ENCODE measurements around the gene YWHAB. TPM values are rescaled to one million over a fixed set of nuclear protein-coding genes. Genes with fewer than 3 reads are reported as not detected.

The YWHAB gene
- total RNA-seq, 1 experiment from 2014 or later: 267 TPM

- ATAC-seq (no peak), DNase-seq (ENCODE audit: low read depth, low spot score) (no peak)
- H3K9me3 ChIP-seq (ENCODE audit: control insufficient read depth, insufficient read depth, low read depth, low read length): no peaks in the 10 kb centered on the region
- no peaks in the 10 kb centered on the region for H3K27me3 ChIP-seq (ENCODE audit: control insufficient read depth, insufficient read depth, low read length)
- no TSS peak for BruUV-seq (replicated peaks)
- no peak overlapping the region for H3K4me3 ChIP-seq (ENCODE audit: low read depth in 2 of 2, low read length in 2 of 2)
- H3K4me1 ChIP-seq (ENCODE audit: control insufficient read depth, insufficient read depth, low read length): no peaks in the 10 kb centered on the region
- no peak overlapping the region for H3K27ac ChIP-seq (ENCODE audit: low read length)
- in situ Hi-C loops (cut with HindIII; ENCODE audit: low pct_unique_long_range_greater_than_20kb, low sequenced_read_pairs): no loop called here
- peaks cover 2% of the 10 kb centered on the region; the same call in 1 of the 2 replicates for H3K36me3 ChIP-seq (ENCODE audit: control insufficient read depth, insufficient read depth, low read length)
- CTCF ChIA-PET: no interaction called here
- POLR2A ChIA-PET: no interaction called here
- TF ChIP-seq TCF7L2 (IDR thresholded peaks at IDR 0.05; ENCODE audit: low read depth, low read length) (no peak), SIN3A (IDR thresholded peaks at IDR 0.05; ENCODE audit: borderline replicate concordance, insufficient read depth, low read depth, low read length) (no peak), POLR2AphosphoS5 (IDR thresholded peaks at IDR 0.05; ENCODE audit: low read depth, low read length) (no peak), CTCF (IDR thresholded peaks at IDR 0.05) (no peak), REST (IDR thresholded peaks at IDR 0.05; ENCODE audit: insufficient read depth in 1 of 2, low read depth in 2 of 2, low read length in 1 of 2) (no peak)
- intact Hi-C loops (cut with micrococcal nuclease; ENCODE audit: unreplicated experiment): no loop called here
Observed at GRCh38 chr20:44936510-44936909, 51.0 kb downstream of the YWHAB start.

GRCh38 chr20:44938637-44939036, 53.1 kb downstream of the YWHAB start:
- H3K9me3 ChIP-seq (ENCODE audit: control insufficient read depth, insufficient read depth, low read depth, low read length): no peaks in the 10 kb centered on the region
- TF ChIP-seq POLR2AphosphoS5 (IDR thresholded peaks at IDR 0.05; ENCODE audit: low read depth, low read length): no peak
- no peak for TF ChIP-seq TCF7L2 (IDR thresholded peaks at IDR 0.05; ENCODE audit: low read depth, low read length)
- H3K27ac ChIP-seq (ENCODE audit: low read length): no peak overlapping the region
- ChIA-PET POLR2A (no interaction called here), CTCF (no interaction called here)
- intact Hi-C loops (cut with micrococcal nuclease; ENCODE audit: unreplicated experiment) (no loop called here), in situ Hi-C loops (cut with HindIII; ENCODE audit: low pct_unique_long_range_greater_than_20kb, low sequenced_read_pairs) (no loop called here)
- no peak for DNase-seq (ENCODE audit: low read depth, low spot score)
- H3K4me3 ChIP-seq (ENCODE audit: low read depth in 2 of 2, low read length in 2 of 2): no peak overlapping the region
- H3K27me3 ChIP-seq (ENCODE audit: control insufficient read depth, insufficient read depth, low read length): no peaks in the 10 kb centered on the region
- no peaks in the 10 kb centered on the region for H3K4me1 ChIP-seq (ENCODE audit: control insufficient read depth, insufficient read depth, low read length)
- BruUV-seq (replicated peaks): no TSS peak
- ATAC-seq: no peak
- H3K36me3 ChIP-seq (ENCODE audit: control insufficient read depth, insufficient read depth, low read length): peaks cover 9% of the 10 kb centered on the region

GRCh38 chr20:44941120-44941691, 55.7 kb downstream of the YWHAB start:
- BruUV-seq (replicated peaks): no TSS peak
- CTCF ChIA-PET: interaction anchor here (0.6 kb wide), 1 partner anchor 180 kb away, joined by 3 read pairs; no protein-coding TSS in a partner anchor
- intact Hi-C loops (cut with micrococcal nuclease; ENCODE audit: unreplicated experiment): no loop called here
- no peaks in the 10 kb centered on the region for H3K4me1 ChIP-seq (ENCODE audit: control insufficient read depth, insufficient read depth, low read length)
- no peak overlapping the region for H3K27ac ChIP-seq (ENCODE audit: low read length)
- peaks cover 19% of the 10 kb centered on the region for H3K36me3 ChIP-seq (ENCODE audit: control insufficient read depth, insufficient read depth, low read length)
- no peaks in the 10 kb centered on the region for H3K9me3 ChIP-seq (ENCODE audit: control insufficient read depth, insufficient read depth, low read depth, low read length)
- H3K4me3 ChIP-seq (ENCODE audit: low read depth in 2 of 2, low read length in 2 of 2): no peak overlapping the region
- H3K27me3 ChIP-seq (ENCODE audit: control insufficient read depth, insufficient read depth, low read length): no peaks in the 10 kb centered on the region
- ATAC-seq (no peak), DNase-seq (ENCODE audit: low read depth, low spot score) (no peak)
- in situ Hi-C loops (cut with HindIII; ENCODE audit: low pct_unique_long_range_greater_than_20kb, low sequenced_read_pairs): no loop called here
- POLR2A ChIA-PET: interaction anchor here (1.1 kb wide), 1 partner anchor 19 kb away, joined by 3 read pairs; the partner anchor contains the start of gene TOMM34
- no peak for TF ChIP-seq TCF7L2 (IDR thresholded peaks at IDR 0.05; ENCODE audit: low read depth, low read length)
- TF ChIP-seq REST (IDR thresholded peaks at IDR 0.05; ENCODE audit: insufficient read depth in 1 of 2, low read depth in 2 of 2, low read length in 1 of 2): no peak
- TF ChIP-seq POLR2AphosphoS5 (IDR thresholded peaks at IDR 0.05; ENCODE audit: low read depth, low read length): no peak
- no peak for TF ChIP-seq SIN3A (IDR thresholded peaks at IDR 0.05; ENCODE audit: borderline replicate concordance, insufficient read depth, low read depth, low read length)
- no peak for TF ChIP-seq CTCF (IDR thresholded peaks at IDR 0.05)
